A673 (cell line): ENCODE results near the gene CEP95. TPM values are rescaled to one million over a fixed set of nuclear protein-coding genes. Genes with fewer than 3 reads are reported as not detected.

Experiments used
- BruUV-seq: library from RNA; stranded (reverse); fragments of 400-500 nt; replicated peaks from 2 replicates; lab custom pipeline; 2021; lab: Mats Ljungman, UMichigan
- CTCF ChIA-PET: fragments of 300-600 bp; sonication (Branson Sonifier 250); formaldehyde crosslinking; loops from one replicate; lab custom pipeline; 2022; ENCODE audit warnings: antibody characterized with exemption; lab: Charles Lee
- POLR2A ChIA-PET: fragments of 300-600 bp; sonication (Branson Sonifier 250); formaldehyde crosslinking; loops from one replicate; lab custom pipeline; 2022; ENCODE audit warnings: antibody characterized with exemption; ENCODE audit not compliant: low non-redundant PET; lab: Charles Lee
- DNase-seq: peaks from one replicate; pipeline ENCODE4 v3.0.0-alpha.2; 2015; ENCODE audit warnings: low spot score
- H3K27ac ChIP-seq: fragments of 200-600 bp; sonication (generic); 2 replicates; pipeline ENCODE4 v1.5.1; 2016; ENCODE audit warnings: mixed run types, low read depth, mild to moderate bottlenecking, mixed read lengths, antibody characterized with exemption, low read length; ENCODE audit not compliant: poor library complexity, severe bottlenecking
- H3K27me3 ChIP-seq: fragments of 200-600 bp; sonication (generic); replicated peaks from 2 replicates; pipeline ENCODE4 v1.6.1; 2017; ENCODE audit warnings: mixed run types, low read depth, mild to moderate bottlenecking, mixed read lengths, antibody characterized with exemption, low read length; ENCODE audit not compliant: insufficient read depth, poor library complexity
- H3K36me3 ChIP-seq: fragments of 200-600 bp; sonication (generic); 2 replicates; pipeline ENCODE4 v1.6.1; 2016; ENCODE audit warnings: mixed run types, mild to moderate bottlenecking, mixed read lengths, antibody characterized with exemption, low read length; ENCODE audit not compliant: insufficient read depth, poor library complexity, severe bottlenecking
- H3K4me1 ChIP-seq: fragments of 200-600 bp; sonication (generic); 2 replicates; pipeline ENCODE4 v1.6.1; 2017; ENCODE audit warnings: mixed run types, mild to moderate bottlenecking, mixed read lengths, antibody characterized with exemption, low read length; ENCODE audit not compliant: insufficient read depth, poor library complexity, severe bottlenecking
- H3K4me3 ChIP-seq: fragments of 200-600 bp; sonication (generic); 2 replicates; pipeline ENCODE4 v1.5.1; 2016; ENCODE audit warnings: low read depth, mixed run types, mild to moderate bottlenecking, mixed read lengths, low read length; ENCODE audit not compliant: poor library complexity, severe bottlenecking
- H3K9me3 ChIP-seq: fragments of 200-600 bp; sonication (generic); 2 replicates; pipeline ENCODE4 v1.6.1; 2016; ENCODE audit warnings: mixed run types, low read depth, mild to moderate bottlenecking, mixed read lengths, antibody characterized with exemption, low read length; ENCODE audit not compliant: poor library complexity, severe bottlenecking
- EZH2 ChIP-seq: fragments of 200-600 bp; sonication (generic); IDR thresholded peaks from 2 replicates; pipeline ENCODE4 v1.6.1; 2017; ENCODE audit warnings: borderline replicate concordance, low read depth, mild to moderate bottlenecking, mixed read lengths, antibody characterized with exemption, low read length; ENCODE audit not compliant: poor library complexity, severe bottlenecking
- intact Hi-C: fragments of 100-400 bp; cut with micrococcal nuclease; formaldehyde crosslinking; loops from one replicate; pipeline ENCODE4 v1.10.0; 2022; ENCODE audit not compliant: unreplicated experiment
- total RNA-seq: library from RNA; stranded (reverse); gene quantifications from 2 replicates; pipeline ENCODE4 v1.2.3, GENCODE V29; 2021
- TF ChIP-seq, protein P1 (sequence below): fragments of 300-800, 200-600 bp; sonication (generic); conservative IDR thresholded peaks from 2 replicates; pipeline ENCODE4 v1.5.1; 2017; ENCODE audit warnings: low read depth, mild to moderate bottlenecking, antibody characterized with exemption, low read length, moderate library complexity, mixed read lengths

The CEP95 gene
- total RNA-seq, 1 experiment from 2014 or later, result 66.8 TPM

DNA sequence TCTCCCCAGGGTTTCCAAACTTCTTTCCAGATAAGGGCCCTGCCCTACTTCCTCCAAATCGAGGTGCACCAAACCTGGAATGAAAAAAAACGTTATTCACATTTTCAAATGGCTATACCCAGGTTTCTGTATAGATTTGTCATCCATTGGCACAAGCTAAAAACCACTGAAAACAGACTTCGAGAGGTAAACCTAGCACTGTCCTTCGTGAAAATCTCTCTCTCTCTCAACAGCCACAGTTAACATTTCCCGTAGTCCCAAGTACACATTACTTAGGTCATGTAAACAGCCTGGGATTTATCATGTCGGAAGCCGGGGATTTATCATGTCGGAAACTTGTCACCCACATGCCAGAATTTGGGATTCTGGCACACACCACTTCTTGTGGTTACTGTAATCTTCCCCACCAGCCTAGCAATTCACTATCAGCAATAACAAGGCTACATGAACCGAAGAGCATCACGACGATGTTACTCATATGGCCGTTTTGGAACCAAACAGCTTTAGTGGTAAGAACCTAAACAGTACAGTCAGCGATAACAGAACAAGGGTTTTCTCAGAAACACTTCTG is 1.9 kb upstream of the CEP95 start:
- peaks cover 64% of the 10 kb centered on the region for H3K36me3 ChIP-seq
- CTCF ChIA-PET, result no interaction called here
- peak; percentile 40 for DNase-seq

DNA sequence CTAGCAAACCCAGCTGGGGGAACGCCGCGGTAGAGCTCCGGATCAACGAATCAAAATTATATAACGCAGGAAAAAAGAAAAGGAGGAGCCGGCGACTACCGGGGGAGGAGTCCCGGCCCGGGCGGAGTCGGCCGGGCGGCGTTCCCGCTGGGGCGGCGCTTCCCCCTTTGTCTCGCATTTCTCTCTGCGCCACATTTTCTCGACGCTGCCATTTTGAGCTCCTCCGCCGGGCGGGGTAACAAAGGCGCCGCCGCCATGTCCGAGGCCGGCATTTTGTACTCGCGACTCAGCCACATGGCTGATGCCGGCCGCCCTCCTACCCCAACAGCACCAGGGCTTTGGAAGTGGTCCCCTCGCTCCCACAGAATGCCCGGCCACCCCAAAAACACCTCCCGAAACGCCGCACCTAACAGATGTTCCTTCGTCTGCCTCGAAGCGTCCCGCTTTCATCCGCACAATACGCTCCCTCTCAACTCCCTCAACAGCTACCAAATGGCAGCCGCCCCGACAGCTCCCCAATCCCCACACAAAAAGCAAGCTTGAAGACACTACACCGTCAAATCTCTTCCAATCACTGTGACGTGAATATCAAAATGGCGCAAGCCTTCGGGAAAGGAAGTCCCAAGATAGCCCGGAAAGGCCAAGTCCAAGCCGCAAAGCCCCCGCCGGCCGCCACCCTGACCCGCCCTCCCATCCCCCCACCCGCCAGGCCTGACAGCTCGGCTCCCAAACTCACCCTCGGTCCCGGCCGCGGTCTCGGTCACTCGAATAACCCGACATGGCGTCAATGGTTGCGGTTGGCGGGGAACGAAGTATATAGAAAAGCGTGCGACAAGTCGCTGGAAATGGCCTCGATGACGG is 1.2 kb upstream of the CEP95 start:
- BruUV-seq, result no TSS peak
- Histone ChIP-seq H3K4me3 (peak overlapping the region; percentile 90), H3K27ac (peak overlapping the region; percentile 99), H3K4me1 (peaks cover 10% of the 10 kb centered on the region), H3K27me3 (no peaks in the 10 kb centered on the region), H3K9me3 (no peaks in the 10 kb centered on the region), H3K36me3 (peaks cover 64% of the 10 kb centered on the region)
- intact Hi-C loops, result loop anchor here (1.0 to 5.0 kb wide), 3 partner anchors 8 to 477 kb away; partner anchors contain the start of gene POLG2
- TF ChIP-seq, protein P1, sequence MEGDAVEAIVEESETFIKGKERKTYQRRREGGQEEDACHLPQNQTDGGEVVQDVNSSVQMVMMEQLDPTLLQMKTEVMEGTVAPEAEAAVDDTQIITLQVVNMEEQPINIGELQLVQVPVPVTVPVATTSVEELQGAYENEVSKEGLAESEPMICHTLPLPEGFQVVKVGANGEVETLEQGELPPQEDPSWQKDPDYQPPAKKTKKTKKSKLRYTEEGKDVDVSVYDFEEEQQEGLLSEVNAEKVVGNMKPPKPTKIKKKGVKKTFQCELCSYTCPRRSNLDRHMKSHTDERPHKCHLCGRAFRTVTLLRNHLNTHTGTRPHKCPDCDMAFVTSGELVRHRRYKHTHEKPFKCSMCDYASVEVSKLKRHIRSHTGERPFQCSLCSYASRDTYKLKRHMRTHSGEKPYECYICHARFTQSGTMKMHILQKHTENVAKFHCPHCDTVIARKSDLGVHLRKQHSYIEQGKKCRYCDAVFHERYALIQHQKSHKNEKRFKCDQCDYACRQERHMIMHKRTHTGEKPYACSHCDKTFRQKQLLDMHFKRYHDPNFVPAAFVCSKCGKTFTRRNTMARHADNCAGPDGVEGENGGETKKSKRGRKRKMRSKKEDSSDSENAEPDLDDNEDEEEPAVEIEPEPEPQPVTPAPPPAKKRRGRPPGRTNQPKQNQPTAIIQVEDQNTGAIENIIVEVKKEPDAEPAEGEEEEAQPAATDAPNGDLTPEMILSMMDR, result no peak
- no peak for TF ChIP-seq EZH2
- ChIA-PET CTCF (no interaction called here), POLR2A (interaction anchor here (0.5 to 1.2 kb wide), 5 partner anchors 9 to 1836 kb away, joined by 3 to 8 read pairs (median 3); partner anchors contain the start of gene POLG2)
- DNase-seq, result peak; percentile 90

More for the DNA sequence above, 1.9 kb upstream of the CEP95 start:
- POLR2A ChIA-PET, result interaction anchor here (0.5 to 1.2 kb wide), 5 partner anchors 8 to 1835 kb away, joined by 3 to 8 read pairs (median 5); partner anchors contain the start of gene POLG2
- intact Hi-C loops, result loop anchor here (1.0 to 5.0 kb wide), 3 partner anchors 8 to 477 kb away; partner anchors contain the start of gene POLG2
- no peak for TF ChIP-seq EZH2
- TF ChIP-seq, protein P1, result no peak
- Histone ChIP-seq H3K27ac (peak overlapping the region; percentile 99), H3K27me3 (no peaks in the 10 kb centered on the region), H3K4me3 (peak overlapping the region; percentile 90), H3K9me3 (no peaks in the 10 kb centered on the region), H3K4me1 (peaks cover 10% of the 10 kb centered on the region)
- BruUV-seq, result no TSS peak

DNA sequence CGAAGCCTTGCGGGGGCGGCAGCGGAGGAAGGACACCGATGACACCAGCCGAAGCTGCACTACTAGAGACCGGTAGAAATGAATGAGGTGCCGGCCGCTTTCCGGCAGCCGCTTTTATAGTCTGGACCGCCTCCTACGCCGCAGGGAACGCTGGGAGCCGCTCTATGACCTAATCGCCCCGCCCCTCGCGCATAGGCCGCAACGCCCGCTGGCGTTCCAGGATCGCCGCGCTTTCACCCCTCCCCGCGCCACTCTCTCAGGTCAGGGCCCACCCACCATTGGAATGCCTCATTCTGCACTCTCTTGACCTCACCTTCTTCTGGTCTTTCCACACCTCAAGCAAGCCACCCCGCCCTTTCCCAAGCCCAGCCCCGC is 589 bp upstream of the CEP95 start, which contains the start of gene DDX5:
DDX5 (minus strand) TSS at position 89 of the 375 bp plus-strand sequence. CDS start 170 bp downstream, outside the sequence.
- no peaks in the 10 kb centered on the region for H3K27me3 ChIP-seq
- DNase-seq, result peak; percentile 96
- peak within 1 kb of the TSS; percentile 99 for H3K27ac ChIP-seq
- peaks cover 61% of the 10 kb centered on the region for H3K36me3 ChIP-seq
- BruUV-seq, result no TSS peak
- H3K9me3 ChIP-seq, result no peaks in the 10 kb centered on the region
- H3K4me3 ChIP-seq, result peak within 1 kb of the TSS; percentile 90
- H3K4me1 ChIP-seq, result peaks cover 10% of the 10 kb centered on the region
- ChIA-PET POLR2A (interaction anchor here (0.9 to 1.2 kb wide), 2 partner anchors 9 to 143 kb away, joined by 8 to 11 read pairs; partner anchors contain the start of gene POLG2), CTCF (no interaction called here)
- intact Hi-C loops, result loop anchor here (5.0 kb wide), 2 partner anchors 141 to 476 kb away; no protein-coding TSS in a partner anchor
- no peak for TF ChIP-seq EZH2
- TF ChIP-seq, protein P1, result no peak
